IMR-90 (cell line): ENCODE data around the gene RET. TPM values are rescaled to one million over a fixed set of nuclear protein-coding genes. Genes with fewer than 3 reads are reported as not detected.

Experiments used
- ATAC-seq: fragments of 200-7000 bp; cut with Tn5 transposase; 2 replicates; pipeline ENCODE4 v1.9.1; 2020; ENCODE audit warnings: low read depth, mild to moderate bottlenecking, moderate library complexity
- BruUV-seq: library from RNA; stranded (reverse); fragments of 400-500 nt; replicated peaks from 2 replicates; lab custom pipeline; 2021; lab: Mats Ljungman, UMichigan
- CTCF ChIA-PET: fragments of 300-600 bp; formaldehyde crosslinking; extraction: SDS; loops from one replicate; lab custom pipeline; 2021; ENCODE audit warnings: antibody characterized with exemption; lab: Yijun Ruan, JAX
- POLR2A ChIA-PET: fragments of 300-600 bp; sonication (Branson Sonifier 250); formaldehyde crosslinking; loops from one replicate; lab custom pipeline; 2022; ENCODE audit warnings: antibody characterized with exemption; ENCODE audit not compliant: unreplicated experiment; lab: Charles Lee
- DNase-seq: peaks from one replicate; pipeline ENCODE4 v3.0.0; 2013
- H2AFZ ChIP-seq: replicated peaks from 2 replicates; pipeline ENCODE3; 2013; ENCODE audit warnings: low read length, mild to moderate bottlenecking; ENCODE audit not compliant: poor library complexity
- H2AK5ac ChIP-seq: 2 replicates; pipeline ENCODE4 v1.6.1; 2013; ENCODE audit warnings: low read depth, low read length, inconsistent platforms
- H2AK9ac ChIP-seq: replicated peaks from 2 replicates; pipeline ENCODE3; 2013; ENCODE audit warnings: mild to moderate bottlenecking, low read depth, low read length, moderate library complexity; ENCODE audit not compliant: poor library complexity
- H2BK120ac ChIP-seq: 2 replicates; pipeline ENCODE4 v1.6.1; 2013; ENCODE audit warnings: low read depth, low read length, inconsistent platforms
- H2BK15ac ChIP-seq: 3 replicates; pipeline ENCODE4 v1.6.1; 2013; ENCODE audit warnings: low read depth, low read length, inconsistent platforms
- H2BK20ac ChIP-seq: 2 replicates; pipeline ENCODE4 v1.6.1; 2013; ENCODE audit warnings: low read depth, mild to moderate bottlenecking, inconsistent platforms, low read length, moderate library complexity
- H2BK5ac ChIP-seq: 2 replicates; pipeline ENCODE4 v1.6.1; 2013; ENCODE audit warnings: mild to moderate bottlenecking, low read depth, low read length, inconsistent platforms; ENCODE audit not compliant: poor library complexity, severe bottlenecking
- H3K14ac ChIP-seq: replicated peaks from 2 replicates; pipeline ENCODE4 v1.6.1; 2013; ENCODE audit warnings: low read depth, low read length, inconsistent platforms
- H3K18ac ChIP-seq: 2 replicates; pipeline ENCODE4 v1.6.1; 2013; ENCODE audit warnings: low read depth, low read length, control low read depth
- H3K23ac ChIP-seq: 2 replicates; pipeline ENCODE4 v1.6.1; 2013; ENCODE audit warnings: low read depth, low read length, inconsistent platforms
- H3K27ac ChIP-seq: 2 replicates; pipeline ENCODE4 v1.5.1; 2013; ENCODE audit warnings: mild to moderate bottlenecking, control low read depth, low read length; ENCODE audit not compliant: insufficient read depth
- H3K27me3 ChIP-seq: 2 replicates; pipeline ENCODE4 v1.6.1; 2013; ENCODE audit warnings: low read length; ENCODE audit not compliant: control insufficient read depth, insufficient read depth
- H3K36me3 ChIP-seq: 2 replicates; pipeline ENCODE4 v1.6.1; 2013; ENCODE audit warnings: low read length, mixed read lengths; ENCODE audit not compliant: control insufficient read depth, insufficient read depth
- H3K4ac ChIP-seq: 2 replicates; pipeline ENCODE4 v1.6.1; 2013; ENCODE audit warnings: low read depth, low read length, inconsistent platforms
- H3K4me1 ChIP-seq: 2 replicates; pipeline ENCODE4 v1.6.1; 2013; ENCODE audit warnings: low read length, mixed read lengths; ENCODE audit not compliant: control insufficient read depth, insufficient read depth
- H3K4me2 ChIP-seq: 2 replicates; pipeline ENCODE4 v1.6.1; 2013; ENCODE audit warnings: low read depth, mild to moderate bottlenecking, control low read depth, low read length, moderate library complexity
- H3K4me3 ChIP-seq: 2 replicates; pipeline ENCODE4 v1.5.1; 2013; ENCODE audit warnings: low read depth, mild to moderate bottlenecking, control low read depth, low read length, moderate library complexity; ENCODE audit not compliant: insufficient read depth
- H3K56ac ChIP-seq: 2 replicates; pipeline ENCODE4 v1.6.1; 2013; ENCODE audit warnings: low read length, inconsistent platforms; ENCODE audit not compliant: insufficient read depth; ENCODE audit errors: extremely low read depth
- H3K79me1 ChIP-seq, 2 experiments: 2 replicates each; pipeline ENCODE4 v1.6.1; 2013; ENCODE audit warnings: low read length in 2 of 2, inconsistent platforms in 1 of 2, low read depth in 1 of 2
- H3K9ac ChIP-seq: 2 replicates; pipeline ENCODE4 v1.6.1; 2013; ENCODE audit warnings: low read depth, low read length, control low read depth
- H3K9me1 ChIP-seq: 2 replicates; pipeline ENCODE4 v1.6.1; 2013; ENCODE audit warnings: low read length, inconsistent platforms; ENCODE audit not compliant: insufficient read depth
- H3K9me3 ChIP-seq: 2 replicates; pipeline ENCODE4 v1.6.1; 2013; ENCODE audit warnings: low read length; ENCODE audit not compliant: control insufficient read depth, insufficient read depth
- H4K20me1 ChIP-seq: 2 replicates; pipeline ENCODE4 v1.6.1; 2013; ENCODE audit warnings: low read length, inconsistent platforms; ENCODE audit not compliant: insufficient read depth
- H4K5ac ChIP-seq: 2 replicates; pipeline ENCODE4 v1.6.1; 2013; ENCODE audit warnings: mild to moderate bottlenecking, low read depth, low read length, control low read depth
- H4K8ac ChIP-seq, 2 experiments: 2 replicates each; pipeline ENCODE4 v1.6.1; 2013; ENCODE audit warnings: low read depth in 2 of 2, low read length in 2 of 2, control low read depth in 1 of 2, inconsistent platforms in 1 of 2
- H4K91ac ChIP-seq: 2 replicates; pipeline ENCODE4 v1.6.1; 2013; ENCODE audit warnings: low read depth, low read length, inconsistent platforms; ENCODE audit not compliant: insufficient read depth
- BHLHE40 ChIP-seq: fragments of 150-350 bp; IDR thresholded peaks from 2 replicates; pipeline ENCODE4 v1.6.1; 2016; ENCODE audit warnings: mild to moderate bottlenecking, low read depth, low read length
- CEBPB ChIP-seq: IDR thresholded peaks from 2 replicates; pipeline ENCODE4 v1.6.1; 2012; ENCODE audit warnings: low read depth, low read length, improper control_type of control experiment
- CHD1 ChIP-seq: IDR thresholded peaks from 2 replicates; pipeline ENCODE4 v1.6.1; 2012; ENCODE audit warnings: low read depth, low read length, improper control_type of control experiment
- FOS ChIP-seq: fragments of 150-350 bp; IDR thresholded peaks from 2 replicates; pipeline ENCODE4 v1.6.1; 2016; ENCODE audit warnings: low read depth, low read length
- MAFK ChIP-seq: IDR thresholded peaks from 2 replicates; pipeline ENCODE4 v1.6.1; 2012; ENCODE audit warnings: low read depth, low read length, improper control_type of control experiment
- MXI1 ChIP-seq: IDR thresholded peaks from 2 replicates; pipeline ENCODE4 v1.6.1; 2012; ENCODE audit warnings: low read depth, mild to moderate bottlenecking, low read length, moderate library complexity, borderline replicate concordance
- NFE2L2 ChIP-seq: fragments of 150-350 bp; IDR thresholded peaks from 2 replicates; pipeline ENCODE4 v1.6.1; 2016; ENCODE audit warnings: low read depth, mild to moderate bottlenecking, low read length
- POLR2A ChIP-seq: IDR thresholded peaks from 2 replicates; pipeline ENCODE4 v1.6.1; 2012; ENCODE audit warnings: mild to moderate bottlenecking, low read depth, low read length
- RAD21 ChIP-seq: IDR thresholded peaks from 2 replicates; pipeline ENCODE4 v1.6.1; 2012; ENCODE audit warnings: low read length, improper control_type of control experiment
- RCOR1 ChIP-seq: IDR thresholded peaks from 2 replicates; pipeline ENCODE4 v1.6.1; 2012; ENCODE audit warnings: mild to moderate bottlenecking, low read length, improper control_type of control experiment; ENCODE audit not compliant: insufficient replicate concordance
- WGBS, 2 experiments: methylation state at CpG; one replicate each; pipeline versions ENCODE4 v1.1.5 to v1.1.7; 2013; ENCODE audit warnings: missing lambda C conversion rate in 2 of 2; ENCODE audit not compliant: insufficient read length in 1 of 2; ENCODE audit errors: extremely low coverage in 2 of 2; 5-methylcytosine and 5-hydroxymethylcytosine counted together
- dilution Hi-C: fragments of 300-500 bp; cut with HindIII; formaldehyde crosslinking; loops from one replicate; pipeline ENCODE4 v1.14.3; 2018; ENCODE audit warnings: low sequenced_read_pairs; ENCODE audit not compliant: unreplicated experiment
- in situ Hi-C: fragments of 300-500 bp; cut with MboI; formaldehyde crosslinking; loops from 3 replicates; pipeline ENCODE4 v1.14.3; 2019; ENCODE audit warnings: low sequenced_read_pairs, inconsistent platforms, mixed read lengths
- intact Hi-C: fragments of 100-400 bp; cut with micrococcal nuclease; formaldehyde crosslinking; loops from 2 replicates; pipeline ENCODE4 v1.10.0; 2022
- polyA plus RNA-seq, 3 experiments: library from polyadenylated mRNA; depleted of rRNA; stranded (reverse); fragments of >200 nt; gene quantifications; 2 replicates each; pipeline ENCODE4 v1.2.3, GENCODE V29; 2012; ENCODE audit warnings: low replicate concordance in 1 of 3
- total RNA-seq: library from RNA; depleted of rRNA; stranded (reverse); fragments of >200 nt; gene quantifications from 2 replicates; pipeline ENCODE4 v1.2.3, GENCODE V29; 2012
- TF ChIP-seq, protein P1 (sequence below): fragments of 150-350 bp; IDR thresholded peaks from 2 replicates; pipeline ENCODE4 v1.6.1; 2016; ENCODE audit warnings: low read depth, mild to moderate bottlenecking, low read length, moderate library complexity, borderline replicate concordance
- TF ChIP-seq, protein P2 (sequence below): conservative IDR thresholded peaks from 2 replicates; pipeline ENCODE4 v1.5.1; 2012; ENCODE audit warnings: mild to moderate bottlenecking, low read depth, low read length, improper control_type of control experiment
- TF ChIP-seq, protein P3 (sequence below): fragments of 150-350 bp; IDR thresholded peaks from 2 replicates; pipeline ENCODE4 v1.6.1; 2017; ENCODE audit warnings: mild to moderate bottlenecking, antibody characterized with exemption, low read length, low read depth

The RET gene
- total and polyA plus RNA-seq, 2 of the 4 experiments (the other 2 are of a cell fraction), result 0.10 to 0.18 TPM

DNA sequence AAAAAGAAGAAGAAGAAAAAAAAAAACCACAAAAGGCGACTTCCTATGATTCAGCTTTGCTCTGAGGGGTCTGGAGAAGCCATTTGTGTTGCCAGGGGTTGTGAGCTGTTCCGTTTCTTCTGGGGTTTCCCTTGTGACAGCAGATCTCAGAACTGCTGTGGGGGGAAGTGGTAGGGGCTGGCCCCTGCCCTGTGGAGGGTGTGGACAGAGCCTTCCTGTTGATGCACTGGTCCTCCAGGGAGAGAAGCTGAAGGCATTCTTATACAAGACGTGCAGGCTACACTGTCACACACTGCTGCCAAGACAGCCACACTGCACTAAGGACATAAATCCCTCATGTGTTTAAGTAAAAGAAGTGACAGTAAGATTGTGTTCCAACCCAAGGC is 44.1 kb downstream of the RET start:
- Histone ChIP-seq H3K9me3 (no peaks in the 10 kb centered on the region), H4K20me1 (no peaks in the 10 kb centered on the region), H3K9ac (no peak overlapping the region), H4K5ac (no peak overlapping the region), H2BK20ac (no peak overlapping the region), H3K18ac (no peak overlapping the region), H2BK5ac (no peak overlapping the region), H3K56ac (no peak overlapping the region), H4K8ac (no peak overlapping the region), H3K27ac (no peak overlapping the region), H3K14ac (no peak overlapping the region), H3K4ac (no peak overlapping the region), H3K23ac (no peak overlapping the region), H4K91ac (no peak overlapping the region), H3K4me1 (no peaks in the 10 kb centered on the region), H3K79me1 (no peaks in the 10 kb centered on the region), H2AFZ (no peak overlapping the region), H2BK15ac (no peak overlapping the region), H3K4me2 (no peak overlapping the region), H3K9me1 (0 out of 2 replicates have a peak, but pooled peaks cover 4% of the 10 kb centered on the region), H2BK120ac (no peak overlapping the region), H3K27me3 (peaks cover 33% of the 10 kb centered on the region), H2AK5ac (no peak overlapping the region), H3K4me3 (no peak overlapping the region), H2AK9ac (no peak overlapping the region), H3K36me3 (no peaks in the 10 kb centered on the region)
- ChIA-PET POLR2A (no interaction called here), CTCF (interaction anchor here (1.0 kb wide), 1 partner anchor 260 kb away, joined by 3 read pairs; no protein-coding TSS in a partner anchor)
- peak; percentile 38; the same call in 1 of the 2 replicates for ATAC-seq
- dilution Hi-C loops, result no loop called here
- TF ChIP-seq POLR2A, result no peak
- no peak for TF ChIP-seq CEBPB
- TF ChIP-seq CHD1, result no peak
- TF ChIP-seq BHLHE40, result no peak
- no peak for TF ChIP-seq RAD21
- no peak for TF ChIP-seq RCOR1
- TF ChIP-seq, protein P1, sequence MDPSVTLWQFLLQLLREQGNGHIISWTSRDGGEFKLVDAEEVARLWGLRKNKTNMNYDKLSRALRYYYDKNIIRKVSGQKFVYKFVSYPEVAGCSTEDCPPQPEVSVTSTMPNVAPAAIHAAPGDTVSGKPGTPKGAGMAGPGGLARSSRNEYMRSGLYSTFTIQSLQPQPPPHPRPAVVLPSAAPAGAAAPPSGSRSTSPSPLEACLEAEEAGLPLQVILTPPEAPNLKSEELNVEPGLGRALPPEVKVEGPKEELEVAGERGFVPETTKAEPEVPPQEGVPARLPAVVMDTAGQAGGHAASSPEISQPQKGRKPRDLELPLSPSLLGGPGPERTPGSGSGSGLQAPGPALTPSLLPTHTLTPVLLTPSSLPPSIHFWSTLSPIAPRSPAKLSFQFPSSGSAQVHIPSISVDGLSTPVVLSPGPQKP, result no peak
- TF ChIP-seq FOS, result no peak
- TF ChIP-seq NFE2L2, result no peak
- TF ChIP-seq MAFK, result no peak
- TF ChIP-seq, protein P2, sequence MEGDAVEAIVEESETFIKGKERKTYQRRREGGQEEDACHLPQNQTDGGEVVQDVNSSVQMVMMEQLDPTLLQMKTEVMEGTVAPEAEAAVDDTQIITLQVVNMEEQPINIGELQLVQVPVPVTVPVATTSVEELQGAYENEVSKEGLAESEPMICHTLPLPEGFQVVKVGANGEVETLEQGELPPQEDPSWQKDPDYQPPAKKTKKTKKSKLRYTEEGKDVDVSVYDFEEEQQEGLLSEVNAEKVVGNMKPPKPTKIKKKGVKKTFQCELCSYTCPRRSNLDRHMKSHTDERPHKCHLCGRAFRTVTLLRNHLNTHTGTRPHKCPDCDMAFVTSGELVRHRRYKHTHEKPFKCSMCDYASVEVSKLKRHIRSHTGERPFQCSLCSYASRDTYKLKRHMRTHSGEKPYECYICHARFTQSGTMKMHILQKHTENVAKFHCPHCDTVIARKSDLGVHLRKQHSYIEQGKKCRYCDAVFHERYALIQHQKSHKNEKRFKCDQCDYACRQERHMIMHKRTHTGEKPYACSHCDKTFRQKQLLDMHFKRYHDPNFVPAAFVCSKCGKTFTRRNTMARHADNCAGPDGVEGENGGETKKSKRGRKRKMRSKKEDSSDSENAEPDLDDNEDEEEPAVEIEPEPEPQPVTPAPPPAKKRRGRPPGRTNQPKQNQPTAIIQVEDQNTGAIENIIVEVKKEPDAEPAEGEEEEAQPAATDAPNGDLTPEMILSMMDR, result no peak
- TF ChIP-seq, protein P3, sequence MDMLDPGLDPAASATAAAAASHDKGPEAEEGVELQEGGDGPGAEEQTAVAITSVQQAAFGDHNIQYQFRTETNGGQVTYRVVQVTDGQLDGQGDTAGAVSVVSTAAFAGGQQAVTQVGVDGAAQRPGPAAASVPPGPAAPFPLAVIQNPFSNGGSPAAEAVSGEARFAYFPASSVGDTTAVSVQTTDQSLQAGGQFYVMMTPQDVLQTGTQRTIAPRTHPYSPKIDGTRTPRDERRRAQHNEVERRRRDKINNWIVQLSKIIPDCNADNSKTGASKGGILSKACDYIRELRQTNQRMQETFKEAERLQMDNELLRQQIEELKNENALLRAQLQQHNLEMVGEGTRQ, result no peak
- no peak for TF ChIP-seq MXI1
- intact Hi-C loops, result no loop called here
- peak; percentile 8 for DNase-seq
- WGBS, 2 experiments, result 45% methylated on average over 2 of the region's 3 CpGs; no CpG with 5 or more reads in 1 of the 2 experiments
- BruUV-seq, result no TSS peak
- in situ Hi-C loops, result no loop called here
